Measurements from ENCODE around the gene ARMC6. TPM values are rescaled to one million over a fixed set of nuclear protein-coding genes. Genes with fewer than 3 reads are reported as not detected.

Gene ARMC6
- total RNA-seq, 3 donors from 2014 or later (not counting 1 experiment from before 2014, with no cell fraction given) = 19.3 to 21.2 (median 21.0) TPM

- H3K4me3 Mint-ChIP-seq = no peak overlapping the region
- no peaks in the 10 kb centered on the region for H3K9me3 ChIP-seq (ENCODE audit: control insufficient read depth, insufficient read depth, low read length)
- H3K4me1 Mint-ChIP-seq = peaks cover 11 to 12% of the 10 kb centered on the region in 2 donors
- H3K9me3 Mint-ChIP-seq = no peaks in the 10 kb centered on the region
- intact Hi-C loops (cut with micrococcal nuclease) = no loop called here
- H3K36me3 Mint-ChIP-seq = no peaks in the 10 kb centered on the region
- H3K27ac ChIP-seq (ENCODE audit: low read length) = no peak overlapping the region
- peaks cover 13% of the 10 kb centered on the region for H3K4me1 ChIP-seq (ENCODE audit: control insufficient read depth, insufficient read depth, low read length)
- DNase-seq (no peak), ATAC-seq (no peak)
- TF ChIP-seq CTCF (IDR thresholded peaks at IDR 0.05) = no peak
- no peaks in the 10 kb centered on the region for H3K27me3 ChIP-seq (ENCODE audit: control insufficient read depth, insufficient read depth, low read length)
- H3K36me3 ChIP-seq (ENCODE audit: control insufficient read depth, insufficient read depth, low read length) = peaks cover 76% of the 10 kb centered on the region
- H3K27me3 Mint-ChIP-seq (ENCODE audit: low read depth in 2 of 2) = no peaks in the 10 kb centered on the region
- 91% methylated on average over 3 of the region's 3 CpGs for WGBS (ENCODE audit: insufficient coverage)
- no peak overlapping the region for H3K27ac Mint-ChIP-seq
- no peak overlapping the region for H3K4me3 ChIP-seq (ENCODE audit: low read length)
Measured at GRCh38 chr19:19006213-19006612, 27.2 kb upstream of the ARMC6 start.

- Histone ChIP-seq H3K4me3 (ENCODE audit: low read length) (no peak overlapping the region), H3K4me1 (ENCODE audit: control insufficient read depth, insufficient read depth, low read length) (peaks cover 18% of the 10 kb centered on the region), H3K9me3 (ENCODE audit: control insufficient read depth, insufficient read depth, low read length) (no peaks in the 10 kb centered on the region), H3K36me3 (ENCODE audit: control insufficient read depth, insufficient read depth, low read length) (peaks cover 70% of the 10 kb centered on the region), H3K27me3 (ENCODE audit: control insufficient read depth, insufficient read depth, low read length) (no peaks in the 10 kb centered on the region), H3K27ac (ENCODE audit: low read length) (no peak overlapping the region)
- Mint-ChIP-seq H3K9me3 (no peaks in the 10 kb centered on the region), H3K4me1 (peaks cover 21 to 22% of the 10 kb centered on the region in 2 donors), H3K4me3 (no peak overlapping the region), H3K27me3 (ENCODE audit: low read depth in 2 of 2) (no peaks in the 10 kb centered on the region), H3K36me3 (no peaks in the 10 kb centered on the region), H3K27ac (peak overlapping the region; percentile 61 to 68)
- DNase-seq = no peak
- WGBS (ENCODE audit: insufficient coverage) = 97% methylated on average over 18 of the region's 18 CpGs
- ATAC-seq = no peak
- intact Hi-C loops (cut with micrococcal nuclease) = no loop called here
- no peak for TF ChIP-seq CTCF (IDR thresholded peaks at IDR 0.05)
Measured at GRCh38 chr19:19009951-19010350, 23.5 kb upstream of the ARMC6 start.

GRCh38 chr19:19010551-19010950 is 22.9 kb upstream of the ARMC6 start:
- H3K36me3 Mint-ChIP-seq = peaks cover 1% of the 10 kb centered on the region
- Histone ChIP-seq H3K4me1 (ENCODE audit: control insufficient read depth, insufficient read depth, low read length) (peaks cover 18% of the 10 kb centered on the region), H3K4me3 (ENCODE audit: low read length) (no peak overlapping the region), H3K27me3 (ENCODE audit: control insufficient read depth, insufficient read depth, low read length) (no peaks in the 10 kb centered on the region), H3K27ac (ENCODE audit: low read length) (no peak overlapping the region), H3K36me3 (ENCODE audit: control insufficient read depth, insufficient read depth, low read length) (peaks cover 67% of the 10 kb centered on the region), H3K9me3 (ENCODE audit: control insufficient read depth, insufficient read depth, low read length) (no peaks in the 10 kb centered on the region)
- ATAC-seq = peak; percentile 78 to 93 (median 88)
- peak overlapping the region; percentile 61 to 68 for H3K27ac Mint-ChIP-seq
- no peak for TF ChIP-seq CTCF (IDR thresholded peaks at IDR 0.05)
- H3K4me1 Mint-ChIP-seq = peaks cover 21 to 22% of the 10 kb centered on the region in 2 donors
- peak; percentile 35 to 50 for DNase-seq
- H3K27me3 Mint-ChIP-seq (ENCODE audit: low read depth in 2 of 2) = no peaks in the 10 kb centered on the region
- intact Hi-C loops (cut with micrococcal nuclease) = no loop called here
- peak overlapping the region; percentile 35 for H3K4me3 Mint-ChIP-seq
- 53% methylated on average over 5 of the region's 5 CpGs for WGBS (ENCODE audit: insufficient coverage)
- no peaks in the 10 kb centered on the region for H3K9me3 Mint-ChIP-seq

- Mint-ChIP-seq H3K4me1 (peaks cover 26 to 32% of the 10 kb centered on the region in 2 donors), H3K36me3 (peaks cover 21% of the 10 kb centered on the region), H3K27me3 (ENCODE audit: low read depth in 2 of 2) (no peaks in the 10 kb centered on the region), H3K9me3 (no peaks in the 10 kb centered on the region), H3K27ac (no peak overlapping the region), H3K4me3 (no peak overlapping the region)
- no peaks in the 10 kb centered on the region for H3K4me1 ChIP-seq (ENCODE audit: control insufficient read depth, insufficient read depth, low read length)
- DNase-seq = no peak
- intact Hi-C loops (cut with micrococcal nuclease) = no loop called here
- H3K36me3 ChIP-seq (ENCODE audit: control insufficient read depth, insufficient read depth, low read length) = peaks cover 59% of the 10 kb centered on the region
- no peak for ATAC-seq
- no peak for TF ChIP-seq CTCF (IDR thresholded peaks at IDR 0.05)
- H3K27me3 ChIP-seq (ENCODE audit: control insufficient read depth, insufficient read depth, low read length) = no peaks in the 10 kb centered on the region
- 88% methylated on average over 3 of the region's 3 CpGs for WGBS (ENCODE audit: insufficient coverage)
- no peaks in the 10 kb centered on the region for H3K9me3 ChIP-seq (ENCODE audit: control insufficient read depth, insufficient read depth, low read length)
- no peak overlapping the region for H3K27ac ChIP-seq (ENCODE audit: low read length)
- no peak overlapping the region for H3K4me3 ChIP-seq (ENCODE audit: low read length)
Measured at GRCh38 chr19:19021115-19021514, 12.3 kb upstream of the ARMC6 start.
